Hematopoietic multipotent progenitor cell treated with erythropoietin and hydrocortisone succinate and interleukin-3 and kit ligand, for 6 days (in vitro differentiated cells): Measurements from ENCODE around the gene DRC3.
A peak's percentile ranks its signal among the peaks of the same experiment; 100 is the strongest.
"Not testable (repeated sequence)": the region's sequence is repeated elsewhere in the genome, so short reads cannot be mapped to it uniquely, and the experiment has no call there.

ENCODE experiments used
- DNase-seq: peaks from one replicate; pipeline ENCODE4 v3.0.0-alpha.2; 2015

DRC3 gene

GRCh38 chr17:17972126-17972951, at the start of gene DRC3, which contains the start of gene TOM1L2:
Gene DRC3, plus strand, starts transcription at chr17:17972862. Its CDS starts 4,737 bp downstream, at chr17:17977599.
Gene TOM1L2, minus strand, starts transcription at chr17:17972400. Its CDS starts 87 bp downstream, at chr17:17972313.
- peak; percentile 100 for DNase-seq

GRCh38 chr17:17924131-17924856, 48.4 kb upstream of the DRC3 start:
- no peak for DNase-seq

GRCh38 chr17:17924857-17925250, 47.8 kb upstream of the DRC3 start:
- peak; percentile 22 for DNase-seq

GRCh38 chr17:17926036-17926435, 46.6 kb upstream of the DRC3 start:
- DNase-seq: no peak

- DNase-seq: peak; percentile 13
Observed at GRCh38 chr17:17926840-17927449, 45.7 kb upstream of the DRC3 start.

- no peak for DNase-seq
Observed at GRCh38 chr17:17928398-17929287, 44.0 kb upstream of the DRC3 start.

- no peak for DNase-seq
Observed at GRCh38 chr17:17929655-17930380, 42.8 kb upstream of the DRC3 start.

- no peak for DNase-seq
Observed at GRCh38 chr17:17930674-17931073, 42.0 kb upstream of the DRC3 start.

GRCh38 chr17:17931159-17931558, 41.5 kb upstream of the DRC3 start:
- no peak for DNase-seq

GRCh38 chr17:17933775-17934174, 38.9 kb upstream of the DRC3 start:
- no peak for DNase-seq

GRCh38 chr17:17934214-17934613, 38.4 kb upstream of the DRC3 start:
- DNase-seq: no peak

- no peak for DNase-seq
Observed at GRCh38 chr17:17934806-17935205, 37.9 kb upstream of the DRC3 start.

- DNase-seq: no peak
Observed at GRCh38 chr17:17935321-17936271, 37.1 kb upstream of the DRC3 start.

GRCh38 chr17:17937201-17937853, 35.3 kb upstream of the DRC3 start:
- DNase-seq: no peak

GRCh38 chr17:17937958-17938357, 34.7 kb upstream of the DRC3 start:
- no peak for DNase-seq

- DNase-seq: no peak
Observed at GRCh38 chr17:17938388-17939107, 34.1 kb upstream of the DRC3 start.

- not testable (repeated sequence) for DNase-seq
Observed at GRCh38 chr17:17939941-17940340, 32.7 kb upstream of the DRC3 start.

- no peak for DNase-seq
Observed at GRCh38 chr17:17940441-17940911, 32.2 kb upstream of the DRC3 start.

GRCh38 chr17:17941015-17941414, 31.6 kb upstream of the DRC3 start:
- no peak for DNase-seq
